ENCODE results near the gene ARL2.

ARL2 gene

GRCh38 chr11:65047581-65048422 lies 33.8 kb downstream of the ARL2 start:
- peak in 1 of 2 donors; percentile 2 for DNase-seq (ENCODE audit: low read depth in 2 of 2)

DNA sequence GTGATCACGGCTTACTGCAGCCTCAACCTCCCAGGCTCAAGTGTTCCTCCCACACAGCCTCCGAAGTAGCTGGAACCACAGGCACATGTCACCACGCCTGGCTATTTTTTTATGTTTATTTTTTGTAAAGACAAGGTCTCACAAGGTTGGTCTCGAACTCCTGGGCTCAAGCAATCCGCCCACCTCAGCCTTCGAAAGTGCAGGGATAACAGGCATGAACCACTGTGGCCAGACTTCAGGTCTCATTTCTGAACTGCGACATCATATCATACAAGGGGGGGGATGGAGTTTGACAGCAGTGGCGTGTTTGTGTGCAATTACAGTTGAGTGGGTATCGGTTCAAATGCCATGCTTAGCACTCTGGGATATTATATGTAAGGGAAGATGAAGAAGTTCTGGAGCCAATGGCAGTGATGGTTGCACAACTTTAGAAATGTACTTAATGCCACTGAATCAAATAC lies 37.5 kb downstream of the ARL2 start:
- no peak for DNase-seq (ENCODE audit: low read depth in 2 of 2)

DNA sequence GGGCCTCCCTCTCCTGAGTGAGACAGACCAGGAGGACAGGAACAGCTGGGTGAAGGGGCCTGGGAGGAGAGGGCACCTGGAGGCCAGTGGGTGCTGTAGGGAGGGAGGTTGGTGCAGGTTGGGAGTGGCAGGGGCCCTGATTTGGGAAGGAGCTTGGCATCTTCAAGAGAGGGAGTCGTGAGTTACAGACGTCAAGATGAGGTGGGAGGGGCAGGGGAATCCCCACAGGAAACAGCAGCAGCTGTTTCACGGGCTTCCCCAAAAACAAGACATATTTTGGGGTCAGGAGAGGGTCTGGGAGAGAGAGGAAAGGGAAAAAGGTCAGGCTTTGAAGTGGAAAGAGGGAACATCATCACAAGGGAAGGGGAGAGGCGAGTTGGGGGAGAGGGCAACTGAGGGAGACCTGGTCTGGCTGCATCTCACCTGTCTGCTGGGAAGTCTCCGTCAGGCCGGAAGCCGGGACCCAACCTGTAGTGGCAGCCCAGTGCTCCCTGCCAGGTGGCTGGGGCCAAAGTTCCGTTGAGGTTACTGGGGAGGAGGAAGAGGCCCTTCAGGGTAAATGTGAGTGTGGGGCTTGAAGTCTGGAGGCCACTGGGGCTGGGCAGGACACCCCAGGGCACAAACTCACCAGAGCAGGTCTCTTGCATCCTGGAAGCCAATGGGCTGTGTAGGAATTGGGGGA lies 40.0 kb downstream of the ARL2 start:
- DNase-seq (ENCODE audit: low read depth in 2 of 2) = no peak

- no peak for DNase-seq (ENCODE audit: low read depth in 2 of 2)
Measured at GRCh38 chr11:65055538-65055937, 41.6 kb downstream of the ARL2 start.

- DNase-seq (ENCODE audit: low read depth in 2 of 2) = no peak
Measured at GRCh38 chr11:65056999-65057398, 43.0 kb downstream of the ARL2 start.

GRCh38 chr11:65057526-65057925 lies 43.6 kb downstream of the ARL2 start:
- DNase-seq (ENCODE audit: low read depth in 2 of 2) = no peak

DNA sequence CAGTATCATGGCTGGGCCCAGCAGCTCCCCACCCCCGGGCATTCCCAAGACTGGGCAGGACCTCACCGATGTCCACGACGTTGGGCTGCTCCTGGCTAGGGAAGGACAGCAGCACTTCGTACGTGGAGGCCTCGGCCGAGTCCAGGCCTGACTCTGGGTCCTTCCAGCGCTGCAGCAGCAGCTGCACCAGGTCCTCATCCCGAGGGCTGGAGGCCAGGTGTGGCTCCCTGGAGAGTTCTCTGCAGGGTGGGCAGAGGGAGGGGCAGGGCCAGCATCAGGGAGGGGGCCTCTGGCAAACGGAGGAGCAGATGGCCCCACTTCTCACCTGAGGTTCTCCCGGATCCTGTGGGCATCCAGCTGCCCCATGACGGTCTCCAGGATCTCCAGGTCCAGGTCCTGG lies 44.1 kb downstream of the ARL2 start:
- no peak for DNase-seq (ENCODE audit: low read depth in 2 of 2)

DNA sequence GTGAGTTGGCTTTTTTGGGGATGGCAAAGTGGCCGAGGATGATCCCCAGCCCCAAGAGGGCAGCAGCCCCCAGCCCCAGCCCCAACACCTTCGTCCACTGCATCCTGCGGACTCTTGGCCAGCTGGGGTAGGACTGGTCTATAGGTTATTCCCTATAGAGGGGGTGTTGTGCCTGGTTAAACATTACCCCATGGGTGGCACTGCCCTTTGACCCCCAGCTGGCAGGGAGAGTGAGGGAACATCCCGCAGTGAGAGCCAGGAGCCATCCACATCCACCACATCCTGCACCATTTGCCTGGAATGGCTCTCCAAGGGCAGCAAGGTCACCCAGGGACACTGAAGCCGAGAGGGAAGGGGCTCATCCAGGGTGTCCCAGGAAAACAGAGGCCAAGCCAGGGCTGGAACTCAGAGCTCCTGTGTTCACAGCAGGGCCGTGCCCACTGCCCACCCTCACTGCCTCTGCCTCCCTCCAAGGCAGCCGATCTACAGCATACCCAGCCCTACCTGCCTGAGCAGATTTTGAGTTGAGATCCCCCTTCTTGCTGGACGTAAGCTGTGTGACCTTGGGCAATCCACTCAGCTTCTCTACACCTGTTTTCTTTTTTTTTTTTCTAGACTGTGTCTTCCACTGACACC lies 44.6 kb downstream of the ARL2 start, which contains the start of gene NAALADL1:
TSS of gene NAALADL1 (minus strand) at position 135 of the 636 bp plus-strand sequence. CDS start at position 103, 32 bp downstream.
- DNase-seq (ENCODE audit: low read depth in 2 of 2) = no peak

- no peak for DNase-seq (ENCODE audit: low read depth in 2 of 2)
Measured at GRCh38 chr11:65059523-65059922, 45.6 kb downstream of the ARL2 start.

DNA sequence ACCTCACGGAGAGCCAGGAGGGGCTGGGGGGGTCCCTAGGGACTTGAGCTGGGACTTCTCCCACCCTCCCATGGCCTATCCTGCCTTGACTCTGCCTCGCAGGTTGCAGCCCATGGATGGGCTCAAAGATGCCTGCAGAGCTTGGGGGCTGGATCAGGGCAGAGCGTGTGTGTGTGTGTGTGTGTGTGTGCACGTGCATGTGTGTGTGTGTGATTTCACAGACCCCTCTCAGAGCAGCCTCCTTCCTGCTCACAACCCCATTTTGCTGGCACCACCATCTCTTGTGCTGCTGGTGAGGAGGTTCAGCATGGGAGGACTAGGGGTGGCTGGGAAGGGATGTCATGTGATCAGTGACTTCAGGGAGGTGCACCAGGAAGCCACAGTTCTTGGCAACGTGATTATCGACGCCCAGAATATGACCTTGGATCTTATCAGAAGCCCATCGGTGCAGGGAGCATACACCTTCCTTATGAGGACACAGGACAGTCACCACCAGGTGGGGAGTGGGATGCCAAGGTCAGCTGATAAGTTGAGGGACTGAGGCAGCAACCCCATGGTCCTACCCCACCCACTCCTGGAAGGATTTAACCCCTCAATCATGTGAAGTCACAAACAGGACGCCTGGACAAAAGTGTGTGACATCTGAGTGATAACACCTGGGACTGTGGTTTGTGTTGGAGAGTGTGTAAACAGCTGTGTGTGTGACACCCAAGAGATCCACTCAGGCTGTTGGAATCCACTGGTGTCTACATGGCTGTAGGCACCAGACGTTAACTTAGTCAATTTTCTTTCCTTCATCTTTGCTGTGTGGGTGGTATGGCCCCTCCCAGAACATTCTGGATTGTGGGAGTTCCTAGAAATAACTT lies 46.2 kb downstream of the ARL2 start:
- no peak for DNase-seq (ENCODE audit: low read depth in 2 of 2)

DNA sequence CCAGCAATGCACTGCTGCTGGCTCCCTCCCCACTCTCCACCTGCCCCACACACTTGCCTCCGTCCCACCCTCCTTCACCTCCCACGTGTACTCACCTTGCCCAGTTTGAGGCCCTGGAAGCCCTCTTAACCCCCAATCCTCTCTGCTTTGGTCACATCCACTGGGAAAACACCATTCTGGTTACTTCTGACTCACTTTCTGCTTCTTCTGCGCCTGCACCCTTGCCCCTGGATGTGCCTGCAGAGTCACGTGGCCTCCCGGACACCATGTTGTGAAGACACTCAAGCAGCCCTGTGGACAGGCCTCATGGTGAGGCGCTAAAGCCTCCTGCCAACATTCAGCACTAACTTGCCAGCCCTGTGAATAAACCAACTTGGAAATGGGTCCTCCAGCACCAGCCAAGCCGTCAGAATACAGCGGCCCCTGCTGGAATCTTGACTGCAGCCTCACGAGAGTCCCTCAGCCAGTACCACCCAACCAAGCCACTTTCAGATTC lies 47.0 kb downstream of the ARL2 start:
- DNase-seq (ENCODE audit: low read depth in 2 of 2) = no peak

GRCh38 chr11:65063532-65063931 lies 49.6 kb downstream of the ARL2 start:
- DNase-seq (ENCODE audit: low read depth in 2 of 2) = no peak

DNA sequence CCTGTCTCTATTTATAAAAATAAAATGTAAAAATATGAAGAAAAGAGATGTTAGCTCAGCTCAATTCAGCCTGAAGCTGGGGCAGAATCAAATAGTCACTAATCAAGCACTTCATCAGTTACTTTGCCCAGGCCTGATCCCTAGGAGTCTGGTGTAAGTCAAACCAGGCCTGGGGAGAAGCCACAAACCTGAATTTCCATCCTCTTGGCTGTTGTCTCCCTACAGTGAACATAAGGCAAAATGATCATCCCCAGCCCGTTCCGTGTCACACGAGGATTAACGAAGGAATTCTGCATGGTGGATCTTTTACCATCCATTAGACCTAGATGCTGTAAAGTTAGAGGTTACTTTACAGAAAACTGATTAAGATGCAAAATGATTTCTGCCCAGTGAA lies 50.9 kb downstream of the ARL2 start:
- DNase-seq (ENCODE audit: low read depth in 2 of 2) = no peak

- DNase-seq (ENCODE audit: low read depth in 2 of 2) = no peak
Measured at GRCh38 chr11:65065851-65066250, 51.9 kb downstream of the ARL2 start.

GRCh38 chr11:65066315-65066714 lies 52.4 kb downstream of the ARL2 start:
- DNase-seq (ENCODE audit: low read depth in 2 of 2) = no peak

DNA sequence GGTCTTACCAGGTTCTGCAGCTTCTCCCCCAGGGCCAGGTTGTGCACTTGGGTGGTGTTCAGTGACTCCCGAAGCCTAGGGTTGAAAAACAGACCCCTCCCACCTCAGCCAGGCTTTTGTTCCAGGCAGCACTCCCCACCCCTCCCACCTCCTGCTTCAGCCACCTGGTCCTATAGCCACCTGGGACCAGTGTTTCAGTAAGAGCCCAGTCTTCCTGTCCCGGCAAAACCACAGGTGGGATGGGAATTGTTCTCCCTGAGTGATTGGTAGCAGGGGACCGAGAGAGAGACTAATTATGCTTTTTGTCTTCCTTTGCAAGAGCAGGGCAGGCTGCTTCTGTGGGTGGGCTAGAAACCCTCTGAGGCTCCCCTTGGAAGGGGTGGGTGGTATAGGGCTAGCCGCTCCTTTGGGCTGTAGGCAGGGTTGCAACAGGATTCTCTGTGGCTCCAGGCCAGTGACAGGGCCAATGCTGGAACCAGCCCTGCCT lies 52.9 kb downstream of the ARL2 start:
- DNase-seq (ENCODE audit: low read depth in 2 of 2) = no peak

GRCh38 chr11:65067446-65067845 lies 53.5 kb downstream of the ARL2 start:
- DNase-seq (ENCODE audit: low read depth in 2 of 2) = no peak

DNA sequence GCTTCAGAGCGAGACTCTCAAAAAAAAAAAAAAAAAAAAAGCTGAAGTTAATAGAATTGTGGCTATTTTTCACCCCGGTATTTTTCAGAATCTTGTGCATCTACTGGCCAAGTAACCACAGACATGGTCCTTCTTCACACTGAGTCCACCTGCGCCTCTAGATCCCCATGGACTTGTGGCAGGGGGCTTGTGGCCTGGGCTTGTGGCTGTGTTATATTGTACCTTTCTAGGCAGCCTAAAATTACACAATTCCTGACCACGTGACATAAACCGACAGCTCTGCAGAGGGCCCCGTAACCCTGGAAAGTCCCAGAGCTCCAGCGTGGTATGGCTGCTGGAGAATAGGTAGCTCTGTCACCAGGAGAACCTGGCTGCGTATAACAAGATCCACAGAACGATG lies 55.3 kb downstream of the ARL2 start:
- no peak for DNase-seq (ENCODE audit: low read depth in 2 of 2)
